IMR-90 (cell line): ENCODE measurements around the gene CYP8B1. TPM values are rescaled to one million over a fixed set of nuclear protein-coding genes. Genes with fewer than 3 reads are reported as not detected.

Experiments
- ATAC-seq: fragments of 200-7000 bp; cut with Tn5 transposase; 2 replicates; pipeline ENCODE4 v1.9.1; 2020; ENCODE audit warnings: low read depth, mild to moderate bottlenecking, moderate library complexity
- BruUV-seq: library from RNA; stranded (reverse); fragments of 400-500 nt; replicated peaks from 2 replicates; lab custom pipeline; 2021; lab: Mats Ljungman, UMichigan
- CTCF ChIA-PET: fragments of 300-600 bp; formaldehyde crosslinking; extraction: SDS; loops from one replicate; lab custom pipeline; 2021; ENCODE audit warnings: antibody characterized with exemption; lab: Yijun Ruan, JAX
- POLR2A ChIA-PET: fragments of 300-600 bp; sonication (Branson Sonifier 250); formaldehyde crosslinking; loops from one replicate; lab custom pipeline; 2022; ENCODE audit warnings: antibody characterized with exemption; ENCODE audit not compliant: unreplicated experiment; lab: Charles Lee
- DNase-seq: peaks from one replicate; pipeline ENCODE4 v3.0.0; 2013
- H2AFZ ChIP-seq: replicated peaks from 2 replicates; pipeline ENCODE3; 2013; ENCODE audit warnings: low read length, mild to moderate bottlenecking; ENCODE audit not compliant: poor library complexity
- H2AK5ac ChIP-seq: 2 replicates; pipeline ENCODE4 v1.6.1; 2013; ENCODE audit warnings: low read depth, low read length, inconsistent platforms
- H2AK9ac ChIP-seq: replicated peaks from 2 replicates; pipeline ENCODE3; 2013; ENCODE audit warnings: mild to moderate bottlenecking, low read depth, low read length, moderate library complexity; ENCODE audit not compliant: poor library complexity
- H2BK120ac ChIP-seq: 2 replicates; pipeline ENCODE4 v1.6.1; 2013; ENCODE audit warnings: low read depth, low read length, inconsistent platforms
- H2BK15ac ChIP-seq: 3 replicates; pipeline ENCODE4 v1.6.1; 2013; ENCODE audit warnings: low read depth, low read length, inconsistent platforms
- H2BK20ac ChIP-seq: 2 replicates; pipeline ENCODE4 v1.6.1; 2013; ENCODE audit warnings: low read depth, mild to moderate bottlenecking, inconsistent platforms, low read length, moderate library complexity
- H2BK5ac ChIP-seq: 2 replicates; pipeline ENCODE4 v1.6.1; 2013; ENCODE audit warnings: mild to moderate bottlenecking, low read depth, low read length, inconsistent platforms; ENCODE audit not compliant: poor library complexity, severe bottlenecking
- H3K14ac ChIP-seq: replicated peaks from 2 replicates; pipeline ENCODE4 v1.6.1; 2013; ENCODE audit warnings: low read depth, low read length, inconsistent platforms
- H3K18ac ChIP-seq: 2 replicates; pipeline ENCODE4 v1.6.1; 2013; ENCODE audit warnings: low read depth, low read length, control low read depth
- H3K23ac ChIP-seq: 2 replicates; pipeline ENCODE4 v1.6.1; 2013; ENCODE audit warnings: low read depth, low read length, inconsistent platforms
- H3K27ac ChIP-seq: 2 replicates; pipeline ENCODE4 v1.5.1; 2013; ENCODE audit warnings: mild to moderate bottlenecking, control low read depth, low read length; ENCODE audit not compliant: insufficient read depth
- H3K27me3 ChIP-seq: 2 replicates; pipeline ENCODE4 v1.6.1; 2013; ENCODE audit warnings: low read length; ENCODE audit not compliant: control insufficient read depth, insufficient read depth
- H3K36me3 ChIP-seq: 2 replicates; pipeline ENCODE4 v1.6.1; 2013; ENCODE audit warnings: low read length, mixed read lengths; ENCODE audit not compliant: control insufficient read depth, insufficient read depth
- H3K4ac ChIP-seq: 2 replicates; pipeline ENCODE4 v1.6.1; 2013; ENCODE audit warnings: low read depth, low read length, inconsistent platforms
- H3K4me1 ChIP-seq: 2 replicates; pipeline ENCODE4 v1.6.1; 2013; ENCODE audit warnings: low read length, mixed read lengths; ENCODE audit not compliant: control insufficient read depth, insufficient read depth
- H3K4me2 ChIP-seq: 2 replicates; pipeline ENCODE4 v1.6.1; 2013; ENCODE audit warnings: low read depth, mild to moderate bottlenecking, control low read depth, low read length, moderate library complexity
- H3K4me3 ChIP-seq: 2 replicates; pipeline ENCODE4 v1.5.1; 2013; ENCODE audit warnings: low read depth, mild to moderate bottlenecking, control low read depth, low read length, moderate library complexity; ENCODE audit not compliant: insufficient read depth
- H3K56ac ChIP-seq: 2 replicates; pipeline ENCODE4 v1.6.1; 2013; ENCODE audit warnings: low read length, inconsistent platforms; ENCODE audit not compliant: insufficient read depth; ENCODE audit errors: extremely low read depth
- H3K79me1 ChIP-seq, 2 experiments: 2 replicates each; pipeline ENCODE4 v1.6.1; 2013; ENCODE audit warnings: low read length in 2 of 2, inconsistent platforms in 1 of 2, low read depth in 1 of 2
- H3K9ac ChIP-seq: 2 replicates; pipeline ENCODE4 v1.6.1; 2013; ENCODE audit warnings: low read depth, low read length, control low read depth
- H3K9me1 ChIP-seq: 2 replicates; pipeline ENCODE4 v1.6.1; 2013; ENCODE audit warnings: low read length, inconsistent platforms; ENCODE audit not compliant: insufficient read depth
- H3K9me3 ChIP-seq: 2 replicates; pipeline ENCODE4 v1.6.1; 2013; ENCODE audit warnings: low read length; ENCODE audit not compliant: control insufficient read depth, insufficient read depth
- H4K20me1 ChIP-seq: 2 replicates; pipeline ENCODE4 v1.6.1; 2013; ENCODE audit warnings: low read length, inconsistent platforms; ENCODE audit not compliant: insufficient read depth
- H4K5ac ChIP-seq: 2 replicates; pipeline ENCODE4 v1.6.1; 2013; ENCODE audit warnings: mild to moderate bottlenecking, low read depth, low read length, control low read depth
- H4K8ac ChIP-seq, 2 experiments: 2 replicates each; pipeline ENCODE4 v1.6.1; 2013; ENCODE audit warnings: low read depth in 2 of 2, low read length in 2 of 2, control low read depth in 1 of 2, inconsistent platforms in 1 of 2
- H4K91ac ChIP-seq: 2 replicates; pipeline ENCODE4 v1.6.1; 2013; ENCODE audit warnings: low read depth, low read length, inconsistent platforms; ENCODE audit not compliant: insufficient read depth
- BHLHE40 ChIP-seq: fragments of 150-350 bp; IDR thresholded peaks from 2 replicates; pipeline ENCODE4 v1.6.1; 2016; ENCODE audit warnings: mild to moderate bottlenecking, low read depth, low read length
- CHD1 ChIP-seq: IDR thresholded peaks from 2 replicates; pipeline ENCODE4 v1.6.1; 2012; ENCODE audit warnings: low read depth, low read length, improper control_type of control experiment
- CTCF ChIP-seq: conservative IDR thresholded peaks from 2 replicates; pipeline ENCODE4 v1.5.1; 2012; ENCODE audit warnings: mild to moderate bottlenecking, low read depth, low read length, improper control_type of control experiment
- ELK1 ChIP-seq: fragments of 150-350 bp; IDR thresholded peaks from 2 replicates; pipeline ENCODE4 v1.6.1; 2016; ENCODE audit warnings: low read depth, mild to moderate bottlenecking, low read length, moderate library complexity, borderline replicate concordance
- FOS ChIP-seq: fragments of 150-350 bp; IDR thresholded peaks from 2 replicates; pipeline ENCODE4 v1.6.1; 2016; ENCODE audit warnings: low read depth, low read length
- MAFK ChIP-seq: IDR thresholded peaks from 2 replicates; pipeline ENCODE4 v1.6.1; 2012; ENCODE audit warnings: low read depth, low read length, improper control_type of control experiment
- MAZ ChIP-seq: IDR thresholded peaks from 2 replicates; pipeline ENCODE4 v1.6.1; 2012; ENCODE audit warnings: low read depth, mild to moderate bottlenecking, low read length, improper control_type of control experiment, moderate library complexity, borderline replicate concordance
- NFE2L2 ChIP-seq: fragments of 150-350 bp; IDR thresholded peaks from 2 replicates; pipeline ENCODE4 v1.6.1; 2016; ENCODE audit warnings: low read depth, mild to moderate bottlenecking, low read length
- POLR2A ChIP-seq: IDR thresholded peaks from 2 replicates; pipeline ENCODE4 v1.6.1; 2012; ENCODE audit warnings: mild to moderate bottlenecking, low read depth, low read length
- RAD21 ChIP-seq: IDR thresholded peaks from 2 replicates; pipeline ENCODE4 v1.6.1; 2012; ENCODE audit warnings: low read length, improper control_type of control experiment
- RFX5 ChIP-seq: IDR thresholded peaks from 2 replicates; pipeline ENCODE4 v1.8.0; 2012; ENCODE audit warnings: low read depth, mild to moderate bottlenecking, low read length, moderate library complexity
- SMC3 ChIP-seq: fragments of 150-350 bp; IDR thresholded peaks from 2 replicates; pipeline ENCODE4 v1.6.1; 2016; ENCODE audit warnings: low read depth, mild to moderate bottlenecking, antibody characterized with exemption, low read length, moderate library complexity
- USF2 ChIP-seq: fragments of 150-350 bp; IDR thresholded peaks from 2 replicates; pipeline ENCODE4 v1.6.1; 2017; ENCODE audit warnings: mild to moderate bottlenecking, antibody characterized with exemption, low read length, low read depth
- WGBS, 2 experiments: methylation state at CpG; one replicate each; pipeline versions ENCODE4 v1.1.5 to v1.1.7; 2013; ENCODE audit warnings: missing lambda C conversion rate in 2 of 2; ENCODE audit not compliant: insufficient read length in 1 of 2; ENCODE audit errors: extremely low coverage in 2 of 2; 5-methylcytosine and 5-hydroxymethylcytosine counted together
- dilution Hi-C: fragments of 300-500 bp; cut with HindIII; formaldehyde crosslinking; loops from one replicate; pipeline ENCODE4 v1.14.3; 2018; ENCODE audit warnings: low sequenced_read_pairs; ENCODE audit not compliant: unreplicated experiment
- in situ Hi-C: fragments of 300-500 bp; cut with MboI; formaldehyde crosslinking; loops from 3 replicates; pipeline ENCODE4 v1.14.3; 2019; ENCODE audit warnings: low sequenced_read_pairs, inconsistent platforms, mixed read lengths
- intact Hi-C: fragments of 100-400 bp; cut with micrococcal nuclease; formaldehyde crosslinking; loops from 2 replicates; pipeline ENCODE4 v1.10.0; 2022
- polyA plus RNA-seq, 3 experiments: library from polyadenylated mRNA; depleted of rRNA; stranded (reverse); fragments of >200 nt; gene quantifications; 2 replicates each; pipeline ENCODE4 v1.2.3, GENCODE V29; 2012; ENCODE audit warnings: low replicate concordance in 1 of 3
- total RNA-seq: library from RNA; depleted of rRNA; stranded (reverse); fragments of >200 nt; gene quantifications from 2 replicates; pipeline ENCODE4 v1.2.3, GENCODE V29; 2012

CYP8B1 gene
- total and polyA plus RNA-seq, 2 of the 4 experiments (the other 2 are of a cell fraction), result not detected

- Histone ChIP-seq H3K4ac (no peak overlapping the region), H3K14ac (no peak overlapping the region), H3K9me1 (no peaks in the 10 kb centered on the region), H3K4me2 (no peak overlapping the region), H2BK15ac (no peak overlapping the region), H3K23ac (no peak overlapping the region), H3K36me3 (no peaks in the 10 kb centered on the region), H3K18ac (no peak overlapping the region), H3K9ac (no peak overlapping the region), H4K91ac (no peak overlapping the region), H4K8ac (no peak overlapping the region), H3K27me3 (peaks cover 31% of the 10 kb centered on the region), H3K4me1 (no peaks in the 10 kb centered on the region), H2AK5ac (no peak overlapping the region), H3K9me3 (no peaks in the 10 kb centered on the region), H2AFZ (no peak overlapping the region), H4K5ac (no peak overlapping the region), H2BK5ac (no peak overlapping the region), H2BK120ac (no peak overlapping the region), H2BK20ac (no peak overlapping the region), H3K4me3 (no peak overlapping the region), H4K20me1 (no peaks in the 10 kb centered on the region), H3K79me1 (no peaks in the 10 kb centered on the region), H2AK9ac (no peak overlapping the region), H3K56ac (no peak overlapping the region), H3K27ac (no peak overlapping the region)
- no peak for ATAC-seq
- no peak for DNase-seq
- no peak for TF ChIP-seq NFE2L2
- TF ChIP-seq MAZ, result no peak
- TF ChIP-seq FOS, result no peak
- TF ChIP-seq RFX5, result no peak
- no peak for TF ChIP-seq BHLHE40
- TF ChIP-seq CHD1, result no peak
- no peak for TF ChIP-seq POLR2A
- TF ChIP-seq MAFK, result no peak
- TF ChIP-seq SMC3, result no peak
- no peak for TF ChIP-seq RAD21
- TF ChIP-seq CTCF, result no peak
- TF ChIP-seq ELK1, result no peak
- TF ChIP-seq USF2, result no peak
- ChIA-PET CTCF (no interaction called here), POLR2A (no interaction called here)
- intact Hi-C loops (no loop called here), dilution Hi-C loops (no loop called here), in situ Hi-C loops (loop anchor here (10.0 kb wide), 1 partner anchor 87 kb away; no protein-coding TSS in a partner anchor)
- BruUV-seq, result no TSS peak
- no CpG with 5 or more reads among the region's 5 CpGs for WGBS, 2 experiments
These were observed 4.0 kb downstream of the CYP8B1 start for GRCh38 chr3:42871592-42872196.
